ENCODE measurements around the gene HCRTR1.

- no peak for TF ChIP-seq POLR2AphosphoS5 (IDR thresholded peaks at IDR 0.05; ENCODE audit: insufficient read depth, low read depth, low read length)
- TF ChIP-seq MAX (IDR thresholded peaks at IDR 0.05; ENCODE audit: insufficient read depth, insufficient read length) = no peak
- TF ChIP-seq FOS (IDR thresholded peaks at IDR 0.05; ENCODE audit: borderline replicate concordance, insufficient read depth, low read length) = no peak
- TF ChIP-seq CTCF (IDR thresholded peaks at IDR 0.05; ENCODE audit: extremely low read depth in 1 of 2, insufficient read depth in 1 of 2, low read depth in 1 of 2, low read length in 2 of 2) = no peak
These were observed 41.9 kb upstream of the HCRTR1 start for GRCh38 chr1:31575369-31576140.

Measured in endothelial cell of umbilical vein (primary cell).